HCT116 (cell line): ENCODE results near the gene PLEKHA8. TPM values are rescaled to one million over a fixed set of nuclear protein-coding genes. Genes with fewer than 3 reads are reported as not detected.

Source experiments
- ATAC-seq: fragments of 200-7000 bp; cut with Tn5 transposase; 2 replicates; pipeline ENCODE4 v1.9.1; 2020; ENCODE audit warnings: mild to moderate bottlenecking, moderate library complexity
- BruUV-seq: library from RNA; stranded (reverse); fragments of 400-500 nt; replicated peaks from 2 replicates; lab custom pipeline; 2021; lab: Mats Ljungman, UMichigan
- CTCF ChIA-PET: fragments of 300-600 bp; sonication (Branson Sonifier 250); formaldehyde crosslinking; loops from one replicate; lab custom pipeline; 2021; ENCODE audit warnings: antibody characterized with exemption; lab: Charles Lee
- POLR2A ChIA-PET: fragments of 300-600, 350-600 bp; sonication (Branson Sonifier 250); formaldehyde crosslinking; loops from one replicate; lab custom pipeline; 2021; ENCODE audit warnings: antibody characterized with exemption; lab: Charles Lee
- RAD21 ChIA-PET, 2 experiments: fragments of 300-600 bp; sonication (Branson Sonifier 250); formaldehyde crosslinking; loops; one replicate each; lab custom pipeline; 2023; ENCODE audit warnings: low total read pairs in 2 of 2; ENCODE audit not compliant: uncharacterized antibody in 2 of 2, unreplicated experiment in 2 of 2, low non-redundant PET in 1 of 2; lab: Charles Lee
- DNase-seq: peaks from one replicate; pipeline ENCODE4 v3.0.0-alpha.2; 2010; ENCODE audit warnings: low read depth, low spot score
- H2AFZ ChIP-seq: fragments of 200-600 bp; shearing (Covaris generic), sonication (generic); 2 replicates; pipeline ENCODE4 v1.6.1; 2017; ENCODE audit warnings: low read depth, mixed run types, mixed read lengths, antibody characterized with exemption, low read length; ENCODE audit not compliant: poor library complexity, severe bottlenecking
- H3K27ac ChIP-seq: 2 replicates; pipeline ENCODE4 v1.5.1; 2012; ENCODE audit warnings: low read depth, low read length
- H3K27me3 ChIP-seq: fragments of 200-600 bp; sonication (generic); 2 replicates; pipeline ENCODE4 v1.6.1; 2016; ENCODE audit warnings: mixed run types, low read length, mixed read lengths; ENCODE audit not compliant: insufficient read depth
- H3K36me3 ChIP-seq, 2 experiments: fragments of 200-500 bp in 1 of 2; fragments of 200-600 bp in 1 of 2; sonication (Bioruptor generic) in 1 of 2; sonication (generic) in 1 of 2; 2 replicates each; pipeline versions ENCODE4 v1.5.1 to v1.6.1; 2014 to 2016; ENCODE audit warnings: low read length in 2 of 2, inconsistent platforms in 1 of 2, mixed read lengths in 1 of 2, mixed run types in 1 of 2; ENCODE audit not compliant: insufficient read depth in 2 of 2, control insufficient read depth in 1 of 2
- H3K4me1 ChIP-seq, 2 experiments: fragments of 200-600 bp in 1 of 2; sonication (generic) in 1 of 2; 2 replicates each; pipeline versions ENCODE4 v1.5.1 to v1.6.1; 2012 to 2017; ENCODE audit warnings: low read length in 2 of 2, inconsistent platforms in 1 of 2, mild to moderate bottlenecking in 1 of 2, mixed read lengths in 1 of 2, mixed run types in 1 of 2, moderate library complexity in 1 of 2; ENCODE audit not compliant: insufficient read depth in 2 of 2, control insufficient read depth in 1 of 2
- H3K4me2 ChIP-seq: fragments of 200-600 bp; sonication (generic); 2 replicates; pipeline ENCODE4 v1.6.1; 2017; ENCODE audit warnings: mixed run types, low read length, mixed read lengths
- H3K4me3 ChIP-seq, 2 experiments: fragments of 200-600 bp in 1 of 2; sonication (generic) in 1 of 2; replicated peaks in 1 of 2; 2 replicates each; pipeline ENCODE4 v1.5.1; 2011 to 2016; ENCODE audit warnings: low read length in 2 of 2, control low read depth in 1 of 2, low read depth in 1 of 2, mild to moderate bottlenecking in 1 of 2, mixed read lengths in 1 of 2, mixed run types in 1 of 2
- H3K79me2 ChIP-seq: fragments of 200-600 bp; sonication (generic); 2 replicates; pipeline ENCODE4 v1.6.1; 2017; ENCODE audit warnings: mild to moderate bottlenecking, mixed run types, low read length, moderate library complexity, mixed read lengths; ENCODE audit not compliant: insufficient read depth
- H3K9ac ChIP-seq: fragments of 200-600 bp; sonication (generic); 2 replicates; pipeline ENCODE4 v1.6.1; 2016; ENCODE audit warnings: low read length, mixed read lengths
- H3K9me2 ChIP-seq: fragments of 200-600 bp; sonication (generic), shearing (Covaris generic); 2 replicates; pipeline ENCODE4 v1.6.1; 2017; ENCODE audit warnings: mixed run types, mild to moderate bottlenecking, moderate library complexity; ENCODE audit not compliant: insufficient read depth
- H3K9me3 ChIP-seq, 2 experiments: fragments of 200-500 bp in 1 of 2; fragments of 200-600 bp in 1 of 2; sonication (Bioruptor generic) in 1 of 2; sonication (generic) in 1 of 2; 2 replicates each; pipeline ENCODE4 v1.6.1; 2014 to 2017; ENCODE audit warnings: low read length in 2 of 2, mixed read lengths in 2 of 2, inconsistent platforms in 1 of 2, low read depth in 1 of 2, mild to moderate bottlenecking in 1 of 2, mixed run types in 1 of 2, moderate library complexity in 1 of 2; ENCODE audit not compliant: control insufficient read depth in 1 of 2, insufficient read depth in 1 of 2
- H4K20me1 ChIP-seq: fragments of 200-600 bp; sonication (generic), shearing (Covaris generic); 2 replicates; pipeline ENCODE4 v1.6.1; 2017; ENCODE audit warnings: mixed run types, mild to moderate bottlenecking, moderate library complexity; ENCODE audit not compliant: insufficient read depth
- CBX3 ChIP-seq: IDR thresholded peaks from 2 replicates; pipeline ENCODE4 v1.6.1; 2012; ENCODE audit warnings: low read depth
- CEBPB ChIP-seq: IDR thresholded peaks from 2 replicates; pipeline ENCODE4 v1.6.1; 2012; ENCODE audit warnings: low read depth
- CTCF ChIP-seq, 3 experiments: fragments of 200-600 bp in 1 of 3; sonication (generic) in 1 of 3; IDR thresholded peaks in 2 of 3; conservative IDR thresholded peaks in 1 of 3; 2 replicates each; pipeline ENCODE4 v1.5.1; 2012 to 2017; ENCODE audit warnings: low read depth in 2 of 3, low read length in 2 of 3, antibody characterized with exemption in 1 of 3, borderline replicate concordance in 1 of 3, control low read depth in 1 of 3, mild to moderate bottlenecking in 1 of 3, mixed read lengths in 1 of 3, mixed run types in 1 of 3, moderate library complexity in 1 of 3; ENCODE audit not compliant: insufficient read depth in 1 of 3
- EGR1 ChIP-seq: IDR thresholded peaks from 2 replicates; pipeline ENCODE4 v1.6.1; 2012; ENCODE audit warnings: low read depth
- EZH2 ChIP-seq: fragments of 200-600 bp; sonication (generic); IDR thresholded peaks from 2 replicates; pipeline ENCODE4 v1.6.1; 2017; ENCODE audit warnings: antibody characterized with exemption, mixed run types
- EZH2phosphoT487 ChIP-seq: fragments of 200-600 bp; IDR thresholded peaks from 2 replicates; pipeline ENCODE4 v1.6.1; 2018; ENCODE audit warnings: antibody characterized with exemption, borderline replicate concordance
- FOSL1 ChIP-seq: IDR thresholded peaks from 2 replicates; pipeline ENCODE4 v1.6.1; 2012; ENCODE audit warnings: low read depth
- JUND ChIP-seq: IDR thresholded peaks from 2 replicates; pipeline ENCODE4 v1.6.1; 2012
- POLR2A ChIP-seq: IDR thresholded peaks from 2 replicates; pipeline ENCODE4 v1.7.0; 2011; ENCODE audit warnings: borderline replicate concordance; ENCODE audit not compliant: insufficient read depth, insufficient read length; ENCODE audit errors: extremely low read depth
- RAD21 ChIP-seq: IDR thresholded peaks from 2 replicates; pipeline ENCODE4 v1.6.1; 2012; ENCODE audit warnings: low read depth, mild to moderate bottlenecking
- SIN3A ChIP-seq: IDR thresholded peaks from 2 replicates; pipeline ENCODE4 v1.6.1; 2012; ENCODE audit warnings: low read depth
- SP1 ChIP-seq: IDR thresholded peaks from 2 replicates; pipeline ENCODE4 v1.6.1; 2012; ENCODE audit warnings: low read depth
- SRF ChIP-seq: IDR thresholded peaks from 2 replicates; pipeline ENCODE4 v1.6.1; 2012; ENCODE audit warnings: low read depth
- TCF7L2 ChIP-seq: IDR thresholded peaks from 2 replicates; pipeline ENCODE4 v1.7.0; 2011; ENCODE audit warnings: borderline replicate concordance, inconsistent platforms; ENCODE audit not compliant: insufficient read depth, insufficient read length; ENCODE audit errors: extremely low read depth
- YY1 ChIP-seq: IDR thresholded peaks from 2 replicates; pipeline ENCODE4 v1.6.1; 2011; ENCODE audit warnings: low read length, low read depth, moderate library complexity, mild to moderate bottlenecking; ENCODE audit not compliant: insufficient replicate concordance; ENCODE audit errors: extremely low read depth
- ZBTB33 ChIP-seq: IDR thresholded peaks from 2 replicates; pipeline ENCODE4 v1.6.1; 2011; ENCODE audit warnings: mild to moderate bottlenecking, low read length, moderate library complexity; ENCODE audit not compliant: insufficient replicate concordance; ENCODE audit errors: extremely low read depth
- ZFX ChIP-seq: fragments of 450-650 bp; IDR thresholded peaks from 2 replicates; pipeline ENCODE4 v1.6.1; 2017
- ZNF274 ChIP-seq: fragments of 200-500 bp; sonication (Bioruptor generic); IDR thresholded peaks from 2 replicates; pipeline ENCODE4 v1.6.1; 2014; ENCODE audit warnings: mild to moderate bottlenecking, low read depth, low read length, inconsistent platforms
- intact Hi-C: fragments of 100-400 bp; cut with micrococcal nuclease; formaldehyde crosslinking; loops from 2 replicates; pipeline ENCODE4 v1.10.0; 2022
- total RNA-seq: library from RNA; stranded (reverse); gene quantifications from one replicate; pipeline ENCODE4 v1.2.1, GENCODE V29; 2021; ENCODE audit not compliant: unreplicated experiment

The PLEKHA8 gene
- total RNA-seq, 1 experiment from 2014 or later, result 13.6 TPM

DNA sequence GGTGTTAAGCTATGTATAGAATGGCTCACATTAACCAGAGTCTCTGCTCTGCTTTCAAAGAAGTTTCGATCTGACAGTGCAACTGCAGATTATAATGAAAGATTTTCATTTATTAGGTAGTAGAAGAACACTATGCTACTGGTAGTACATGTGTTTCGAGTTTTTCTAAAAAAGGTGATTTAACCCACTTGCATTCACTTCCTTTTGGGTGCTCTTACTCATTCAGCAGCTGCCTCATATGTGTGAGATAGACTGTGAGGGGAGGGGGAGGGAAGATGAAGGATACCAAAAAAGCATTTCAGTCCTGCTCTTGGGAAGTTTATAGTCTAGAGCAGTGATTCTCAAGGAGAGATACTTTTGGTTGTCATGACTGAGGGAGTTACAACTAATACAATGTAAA lies 20.4 kb downstream of the PLEKHA8 start:
- Histone ChIP-seq H3K4me1 (no peaks in the 10 kb centered on the region), H3K79me2 (no peaks in the 10 kb centered on the region), H3K36me3 (peaks cover 0 to 13% of the 10 kb centered on the region in 2 experiments; a peak in 1 of 4 replicates), H3K4me2 (no peak overlapping the region), H3K27me3 (no peaks in the 10 kb centered on the region), H2AFZ (no peak overlapping the region), H3K9me3 (no peaks in the 10 kb centered on the region), H3K27ac (no peak overlapping the region), H4K20me1 (no peaks in the 10 kb centered on the region), H3K9me2 (no peaks in the 10 kb centered on the region), H3K4me3 (no peak overlapping the region), H3K9ac (no peak overlapping the region)
- DNase-seq, result no peak
- POLR2A ChIA-PET, result no interaction called here
- TF ChIP-seq ZNF274 (no peak), CTCF (IDR thresholded peaks at IDR 0.05 in 2 of 3, conservative IDR thresholded peaks at IDR 0.05 in 1 of 3; ENCODE audit: borderline replicate concordance in 1 of 3, insufficient read depth in 1 of 3, low read depth in 2 of 3, low read length in 2 of 3) (no peak), FOSL1 (no peak), TCF7L2 (no peak), EGR1 (no peak)
- ATAC-seq, result no peak
- intact Hi-C loops, result no loop called here
- RAD21 ChIA-PET, result no interaction called here
- CTCF ChIA-PET, result interaction anchor here (1.0 kb wide), 1 partner anchor 14 kb away, joined by 3 read pairs; no protein-coding TSS in a partner anchor
- no TSS peak for BruUV-seq

DNA sequence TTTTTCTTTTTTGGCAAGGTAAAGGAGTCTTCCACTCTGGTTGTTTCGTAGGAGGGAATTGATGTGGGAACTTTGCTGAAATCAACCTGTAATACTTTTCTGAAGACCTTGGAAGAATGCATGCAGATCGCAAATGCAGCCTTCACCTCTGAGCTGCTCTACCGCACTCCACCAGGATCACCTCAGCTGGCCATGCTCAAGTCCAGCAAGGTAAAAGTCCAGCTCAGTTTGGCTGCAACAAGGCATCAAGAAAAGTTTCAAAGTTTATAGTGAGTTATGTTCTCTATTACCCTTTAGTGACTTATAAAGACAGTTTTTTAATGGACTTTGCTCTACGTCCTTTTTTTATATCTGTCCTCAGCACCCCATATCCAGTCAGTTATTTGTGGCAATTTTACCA lies 21.0 kb downstream of the PLEKHA8 start:
- POLR2A ChIA-PET, result no interaction called here
- RAD21 ChIA-PET, result no interaction called here
- no peaks in the 10 kb centered on the region for H4K20me1 ChIP-seq
- no peak overlapping the region for H3K9ac ChIP-seq
- H2AFZ ChIP-seq, result no peak overlapping the region
- CTCF ChIA-PET, result interaction anchor here (1.0 kb wide), 1 partner anchor 13 kb away, joined by 4 read pairs; no protein-coding TSS in a partner anchor
- H3K9me2 ChIP-seq, result no peaks in the 10 kb centered on the region
- H3K79me2 ChIP-seq, result no peaks in the 10 kb centered on the region
- no peak overlapping the region for H3K4me3 ChIP-seq
- no peaks in the 10 kb centered on the region for H3K4me1 ChIP-seq
- no peak for ATAC-seq
- H3K4me2 ChIP-seq, result no peak overlapping the region
- no peaks in the 10 kb centered on the region for H3K27me3 ChIP-seq
- H3K9me3 ChIP-seq, result no peaks in the 10 kb centered on the region
- H3K27ac ChIP-seq, result no peak overlapping the region
- intact Hi-C loops, result no loop called here
- no peak for DNase-seq
- peaks cover 0 to 13% of the 10 kb centered on the region in 2 experiments; a peak in 1 of 4 replicates for H3K36me3 ChIP-seq
- BruUV-seq, result no TSS peak
- no peak for TF ChIP-seq SIN3A
- TF ChIP-seq CEBPB, result no peak
- TF ChIP-seq CBX3, result no peak
- TF ChIP-seq YY1, result no peak
- no peak for TF ChIP-seq EGR1
- TF ChIP-seq SRF, result no peak
- TF ChIP-seq ZFX, result no peak
- no peak for TF ChIP-seq TCF7L2
- TF ChIP-seq EZH2, result no peak
- no peak for TF ChIP-seq RAD21
- TF ChIP-seq POLR2A, result no peak
- no peak for TF ChIP-seq JUND
- TF ChIP-seq EZH2phosphoT487, result no peak
- no peak for TF ChIP-seq SP1
- TF ChIP-seq ZBTB33, result no peak
